Right renal cortex interstitium (tissue), 3 donors: Measurements from ENCODE around the gene PAXX. TPM values are rescaled to one million over a fixed set of nuclear protein-coding genes. Genes with fewer than 3 reads are reported as not detected.
"Not testable (repeated sequence)": the region's sequence is repeated elsewhere in the genome, so short reads cannot be mapped to it uniquely, and the experiment has no call there.

Experiments
- DNase-seq, 3 donors: peaks; one replicate each; pipeline ENCODE4 v3.0.0-alpha.2; 2013; ENCODE audit warnings: low read depth in 3 of 3, low spot score in 2 of 3
- polyA plus RNA-seq, 3 donors: library from polyadenylated mRNA; unstranded; fragments of 120-200 nt; gene quantifications; one replicate each; pipeline ENCODE4 v1.2.1, GENCODE V29; 2013; ENCODE audit not compliant: insufficient read length in 3 of 3

The PAXX gene
- polyA plus RNA-seq, 3 donors: 22.3 to 27.0 (median 24.4) TPM

DNA sequence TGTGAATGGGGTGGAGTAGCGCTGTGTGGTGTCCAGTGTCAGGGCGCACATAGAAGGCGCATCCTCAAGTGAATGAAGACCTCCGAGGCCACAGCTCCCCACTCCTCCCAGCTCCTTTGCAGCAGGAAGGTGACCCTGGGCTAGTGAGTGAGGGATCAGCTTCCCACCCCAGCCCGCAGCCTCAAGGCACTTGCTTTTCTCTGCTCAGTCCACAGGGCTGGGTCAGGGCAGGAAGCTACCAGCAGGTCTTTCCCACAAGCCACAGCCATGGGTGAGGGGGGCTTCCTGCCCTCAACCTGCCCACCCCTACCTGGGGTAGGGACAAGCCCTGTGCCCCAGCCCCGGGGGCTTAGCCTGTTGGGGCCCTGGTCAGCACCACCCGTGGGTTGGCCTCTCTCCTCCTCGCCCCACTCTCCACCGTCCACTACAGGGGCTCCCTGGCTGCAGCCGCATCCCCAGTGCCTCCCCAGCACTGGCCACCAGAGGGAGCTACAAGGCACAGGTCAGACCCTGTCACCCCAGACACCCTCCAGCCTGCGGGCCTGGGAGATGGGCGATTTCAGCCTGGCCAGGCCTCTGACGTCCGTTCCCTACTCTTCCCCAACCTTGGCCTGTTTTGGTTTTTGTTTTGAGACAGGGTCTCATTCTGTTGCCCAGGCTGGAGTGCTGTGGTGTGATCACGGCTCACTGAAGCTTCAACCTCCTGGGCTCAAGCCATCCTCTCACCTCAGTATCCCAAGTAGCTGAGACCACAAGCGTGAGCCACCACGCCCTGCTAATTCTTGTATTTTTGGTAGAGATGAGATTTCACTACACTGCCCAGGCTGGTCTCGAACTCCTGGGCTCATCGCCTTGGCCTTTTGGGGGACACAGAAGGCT, 37.1 kb downstream of the PAXX start:
- DNase-seq: no peak

DNA sequence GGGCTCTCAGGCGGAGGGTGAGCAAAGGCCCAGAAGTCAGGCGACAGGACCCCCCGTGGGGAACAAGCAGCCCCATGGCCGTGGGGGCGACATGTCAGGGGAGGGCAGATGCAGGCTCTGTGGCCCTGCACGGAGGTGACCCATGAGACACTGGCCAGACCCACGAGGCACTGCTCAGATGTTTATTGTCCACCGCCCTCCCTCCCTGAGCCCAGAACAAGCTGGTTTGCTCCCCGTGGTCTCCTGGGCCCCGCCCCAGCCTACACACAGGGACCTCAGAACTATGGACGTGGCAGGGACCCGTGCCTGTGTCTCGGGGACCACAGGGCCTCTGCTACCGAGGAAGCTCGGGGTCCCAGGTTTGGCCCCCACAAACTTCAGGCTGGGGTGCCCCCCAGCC, 37.8 kb downstream of the PAXX start:
- DNase-seq: no peak

DNA sequence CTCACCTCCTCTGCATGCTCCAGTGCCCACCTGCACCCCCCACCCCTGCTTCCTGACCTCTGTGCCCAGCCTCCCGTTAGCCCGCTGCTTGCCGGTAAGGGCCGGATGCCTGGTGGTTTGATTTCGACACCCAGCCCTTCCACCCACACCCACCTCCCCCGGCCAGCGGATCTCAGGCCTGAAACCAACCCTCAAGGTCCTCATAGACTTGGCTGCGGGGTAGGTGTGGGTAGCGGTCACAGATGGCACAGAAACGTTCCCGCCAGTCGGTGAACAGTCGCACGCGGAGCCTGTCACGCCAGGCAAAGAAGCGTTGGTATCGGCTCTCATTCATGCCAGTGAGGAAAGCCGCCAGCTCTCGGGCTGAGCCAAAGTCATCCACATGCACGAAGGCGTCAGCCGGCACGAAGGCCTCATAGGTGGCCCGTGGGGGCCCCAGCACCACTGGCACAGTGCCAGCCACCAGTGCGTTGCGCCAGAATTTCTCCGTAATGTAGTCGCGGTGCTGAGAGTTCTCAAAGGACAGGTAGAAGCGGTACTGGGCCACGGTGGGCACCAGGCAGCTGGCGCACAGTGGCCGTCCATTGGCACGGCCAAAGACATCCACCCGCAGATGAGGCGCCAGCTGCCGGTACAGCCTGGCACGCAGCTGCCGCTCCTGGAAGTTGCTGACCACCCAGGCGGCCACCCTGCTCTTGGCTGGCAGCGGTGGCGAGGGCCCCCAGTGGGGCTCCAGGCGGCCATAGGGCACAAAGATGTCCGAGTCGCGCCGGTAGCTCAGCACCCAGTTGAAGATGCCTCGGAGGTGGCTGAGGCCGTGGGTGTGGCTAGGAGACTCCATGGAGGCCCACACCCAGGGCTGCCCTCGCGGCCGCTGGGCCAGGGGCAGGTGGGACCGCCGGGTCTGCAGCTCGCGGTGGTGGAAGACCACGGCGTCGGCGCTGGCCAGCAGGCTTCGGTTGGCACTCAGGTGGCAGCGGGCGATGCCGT, 38.6 kb downstream of the PAXX start:
- no peak for DNase-seq

DNA sequence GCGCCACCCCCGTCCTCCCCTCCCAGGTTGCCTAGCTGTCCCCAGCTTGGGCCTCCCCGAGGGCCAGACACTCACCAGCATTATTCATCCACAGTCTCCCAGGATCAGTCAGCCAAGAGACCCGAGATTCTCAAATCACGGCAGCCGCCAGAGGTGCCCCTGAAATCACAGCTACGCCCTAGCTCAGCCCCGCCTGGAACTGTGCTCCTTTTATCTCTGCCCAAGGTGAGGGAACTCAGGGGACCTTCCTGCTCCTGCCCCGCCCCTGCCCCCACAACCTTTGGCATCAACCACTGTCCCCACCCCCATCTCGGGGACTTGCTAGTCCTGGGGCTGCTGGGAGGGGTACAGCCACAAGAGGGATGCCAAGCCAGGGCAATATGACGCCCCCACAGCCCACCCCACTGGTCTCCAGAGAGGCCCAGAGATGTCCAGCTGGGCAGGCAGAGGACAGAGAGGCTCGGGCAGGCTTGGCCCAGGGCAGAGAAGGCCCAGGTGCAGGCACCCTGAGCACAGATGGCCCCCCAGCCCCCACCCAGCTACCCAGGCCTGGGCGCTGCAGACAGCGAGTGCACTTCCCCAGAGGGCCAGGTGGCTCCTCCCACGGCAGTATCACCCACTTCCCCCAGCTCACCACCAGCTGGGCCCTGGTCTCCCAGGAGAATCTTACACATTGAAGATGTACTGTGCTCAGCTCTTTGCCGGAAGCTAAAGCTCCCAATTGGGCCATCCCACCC, 39.9 kb downstream of the PAXX start, which contains the start of gene FUT7:
Gene FUT7, minus strand, starts transcription at position 185 of the 737 bp plus-strand sequence. Its CDS starts 97 bp downstream, at position 88.
- no peak for DNase-seq

DNA sequence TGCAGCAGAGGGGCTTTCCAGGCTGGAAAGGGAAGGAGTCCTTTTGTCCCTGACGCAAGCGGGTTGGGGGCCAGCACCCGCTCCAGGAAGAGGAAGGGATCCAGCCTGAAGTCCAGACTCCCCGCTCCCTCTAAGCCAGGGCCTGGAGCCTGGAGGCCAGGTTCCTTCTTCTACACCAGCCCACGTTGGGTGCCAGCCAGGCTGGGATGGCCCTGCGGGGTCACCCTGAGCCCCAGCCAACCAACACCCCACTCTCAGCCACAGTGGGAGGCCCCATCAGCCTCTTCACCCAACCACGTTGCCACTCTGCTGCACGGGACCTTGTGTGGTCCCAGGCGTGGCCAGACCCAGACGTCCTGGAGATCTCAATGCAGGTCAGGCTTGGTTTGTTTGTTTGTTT, 40.6 kb downstream of the PAXX start:
- DNase-seq: no peak

DNA sequence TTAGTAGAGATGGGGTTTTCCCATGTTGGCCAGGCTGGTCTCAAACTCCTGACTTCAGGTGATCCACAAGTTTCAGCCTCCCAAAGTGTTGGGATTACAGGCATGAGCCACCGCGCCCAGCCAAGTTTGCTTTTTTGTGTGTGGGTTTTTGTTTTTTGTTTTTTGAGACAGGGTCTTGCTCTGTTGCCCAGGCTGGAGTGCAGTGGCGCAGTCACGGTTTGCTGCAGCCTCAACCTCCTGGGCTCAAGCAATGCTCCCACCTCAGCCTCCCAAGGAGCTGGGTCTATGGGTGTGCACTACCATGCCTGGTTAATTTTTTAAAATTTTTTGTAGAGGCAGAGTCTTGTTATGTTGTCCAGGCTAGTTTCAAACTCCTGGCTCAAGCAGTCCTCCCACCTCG, 41.3 kb downstream of the PAXX start:
- not testable (repeated sequence) for DNase-seq

DNA sequence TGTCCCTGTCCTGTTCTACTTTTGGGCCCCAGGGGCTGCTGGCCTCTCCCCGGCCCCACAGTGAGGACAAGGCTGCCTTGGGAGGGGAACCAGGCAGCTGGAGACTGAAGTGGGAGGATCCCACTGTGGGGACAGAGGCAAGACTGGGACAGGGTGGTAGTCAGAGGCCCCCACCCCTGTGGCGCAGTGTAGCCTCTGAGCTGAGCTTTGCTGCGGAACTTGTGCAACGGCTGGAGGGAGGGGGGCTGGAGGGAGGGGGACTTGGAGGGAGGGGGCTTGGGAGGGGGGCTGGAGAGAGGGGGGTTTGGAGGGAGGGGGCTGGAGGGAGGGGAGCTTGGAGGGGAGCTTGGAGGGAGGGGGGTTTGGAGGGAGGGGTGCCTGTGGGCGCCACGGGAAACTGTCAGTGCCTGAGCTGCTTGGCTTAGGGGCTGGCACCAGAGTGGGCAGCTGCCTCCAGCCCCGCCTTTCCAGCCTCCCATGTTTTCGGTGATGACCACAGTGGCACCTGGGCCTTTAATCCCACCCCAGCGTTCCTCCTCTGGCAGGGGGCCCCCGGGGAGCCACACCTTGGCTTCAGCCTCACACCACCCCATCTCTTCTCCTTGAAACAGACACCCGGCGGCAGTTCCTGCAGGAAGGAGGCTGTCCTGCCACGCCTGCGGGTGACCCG, 42.0 kb downstream of the PAXX start:
- no peak for DNase-seq

DNA sequence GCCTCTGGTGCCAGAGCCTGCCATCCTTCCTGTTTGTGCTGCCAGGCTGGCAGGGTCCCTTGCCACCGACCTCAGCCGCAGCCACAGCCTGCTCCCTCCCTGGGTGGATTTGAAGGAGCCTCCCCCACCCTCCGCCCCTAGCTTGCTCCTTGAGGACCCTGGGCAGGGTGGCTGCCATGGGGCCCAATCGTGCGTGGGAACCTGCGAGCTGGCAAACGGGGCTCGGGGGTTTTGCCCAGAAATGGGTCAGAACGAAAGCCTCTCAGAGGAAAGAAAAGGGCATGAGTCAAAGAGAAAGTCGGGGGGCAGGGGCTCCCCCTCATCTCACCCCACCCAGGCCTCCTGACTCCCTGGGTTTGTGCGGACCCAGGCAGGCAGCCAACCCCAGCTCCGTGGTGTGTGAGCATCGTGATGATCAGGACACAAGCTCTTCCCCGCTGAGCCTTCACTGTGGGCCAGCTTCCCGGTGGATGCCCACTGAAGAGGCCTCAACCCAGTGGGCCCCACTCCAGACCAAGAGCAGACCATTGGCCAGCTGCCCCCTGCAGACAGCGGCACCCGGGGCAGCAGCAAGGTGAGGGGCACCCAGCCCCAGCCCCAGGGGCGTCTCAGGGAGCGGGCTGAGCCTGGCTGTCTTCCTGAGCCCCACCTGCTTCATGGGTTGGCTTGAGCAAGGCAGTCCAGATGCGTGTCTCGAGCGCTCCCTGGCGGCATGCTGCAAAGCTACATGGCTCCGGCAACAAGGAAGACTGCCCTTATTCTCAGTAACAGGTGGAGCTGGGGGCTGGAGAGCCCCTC, 42.7 kb downstream of the PAXX start:
- no peak for DNase-seq

DNA sequence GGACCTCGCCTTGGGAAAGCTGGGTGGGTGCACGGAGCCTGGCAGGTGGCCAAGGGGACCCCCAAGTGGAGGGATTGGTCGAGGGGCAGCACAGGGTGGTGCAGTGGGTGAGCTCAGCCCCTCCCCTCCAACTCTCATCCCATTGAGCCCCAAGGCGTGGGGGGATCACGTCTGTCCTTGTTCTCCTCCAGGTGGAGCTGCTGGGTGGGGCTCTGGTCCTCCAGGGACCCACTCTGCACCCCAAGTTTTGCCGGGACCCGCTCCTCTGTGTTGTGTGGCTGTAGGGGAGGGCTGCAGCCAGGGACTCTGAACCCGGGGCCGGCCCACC, 43.2 kb downstream of the PAXX start:
- no peak for DNase-seq

DNA sequence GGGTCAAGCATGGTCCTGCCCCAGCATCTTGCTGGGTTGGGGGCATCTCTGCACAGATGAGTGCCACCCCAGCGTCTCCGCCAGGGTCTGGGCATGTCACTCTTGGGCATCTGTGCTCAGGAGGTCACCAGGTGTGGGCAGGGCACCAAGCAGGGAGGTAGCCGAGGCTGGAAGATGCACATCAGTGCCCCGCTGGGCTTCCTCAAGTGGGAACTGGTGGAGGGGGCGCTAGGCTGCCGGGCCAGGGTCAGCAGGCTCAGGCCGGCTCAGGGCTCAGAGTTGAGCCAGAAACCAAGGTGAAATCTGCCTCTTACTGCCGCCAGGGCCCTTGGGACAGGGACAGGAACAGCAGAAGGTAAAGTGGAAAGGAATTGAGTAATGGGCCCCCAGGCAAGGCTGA, 43.7 kb downstream of the PAXX start:
- DNase-seq: no peak

DNA sequence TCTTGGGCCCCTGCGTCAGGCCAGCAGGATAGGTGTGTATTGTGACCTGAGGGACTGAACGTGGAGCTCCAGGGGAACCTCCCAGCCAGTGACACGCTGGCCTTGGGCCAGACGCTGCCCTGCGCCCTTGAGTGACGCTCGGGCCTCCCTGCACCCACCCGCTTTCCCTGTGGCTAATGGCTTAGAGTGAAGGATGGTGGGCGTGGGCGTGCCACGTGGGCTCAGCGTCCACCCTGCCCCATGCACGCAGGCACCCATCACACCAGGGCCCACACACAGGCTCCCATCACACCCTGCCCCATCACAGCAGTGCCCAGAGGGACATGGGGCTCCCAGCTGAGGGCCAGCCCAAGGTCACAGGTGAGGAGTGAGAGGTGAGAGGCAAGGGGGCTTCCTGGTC, 44.8 kb downstream of the PAXX start:
- DNase-seq: no peak

DNA sequence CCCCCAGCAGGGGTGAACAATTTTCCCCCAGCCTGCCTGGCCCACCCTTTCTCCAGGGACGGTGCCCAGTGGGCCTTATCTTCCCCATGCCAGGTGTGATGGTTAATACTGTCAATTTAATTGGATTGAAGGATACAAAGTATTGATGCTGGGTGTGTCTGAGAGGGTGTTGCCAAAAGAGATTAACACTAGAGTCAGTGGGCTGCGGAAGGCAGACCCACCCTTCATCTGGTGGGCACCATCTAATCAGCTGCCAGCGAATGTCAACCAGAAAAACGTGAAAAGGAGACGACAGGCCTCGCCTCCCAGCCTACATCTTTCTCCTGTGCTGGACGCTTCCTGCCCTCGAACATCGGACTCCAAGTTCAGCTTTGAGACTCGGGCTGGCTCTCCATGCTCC, 45.3 kb downstream of the PAXX start:
- no peak for DNase-seq

DNA sequence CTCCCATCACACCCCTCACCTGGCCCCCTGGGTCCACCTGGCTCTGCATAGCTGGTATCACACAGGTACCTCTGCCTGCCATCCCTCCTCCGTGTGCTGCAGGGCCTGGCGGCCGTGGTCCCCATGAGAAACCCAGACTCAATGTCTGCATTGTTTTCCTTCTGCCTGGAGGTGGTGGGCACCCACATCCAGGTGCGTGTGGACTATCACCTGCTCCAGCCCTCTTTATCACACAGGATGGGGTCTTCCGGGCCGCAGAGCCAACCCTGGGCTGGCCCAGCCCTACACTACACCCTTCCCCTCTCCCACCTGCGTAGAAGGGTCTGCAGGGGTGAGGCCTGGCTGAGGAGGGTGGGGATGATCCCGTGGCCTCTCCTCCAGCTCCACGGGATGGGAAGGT, 46.7 kb downstream of the PAXX start:
- no peak for DNase-seq

DNA sequence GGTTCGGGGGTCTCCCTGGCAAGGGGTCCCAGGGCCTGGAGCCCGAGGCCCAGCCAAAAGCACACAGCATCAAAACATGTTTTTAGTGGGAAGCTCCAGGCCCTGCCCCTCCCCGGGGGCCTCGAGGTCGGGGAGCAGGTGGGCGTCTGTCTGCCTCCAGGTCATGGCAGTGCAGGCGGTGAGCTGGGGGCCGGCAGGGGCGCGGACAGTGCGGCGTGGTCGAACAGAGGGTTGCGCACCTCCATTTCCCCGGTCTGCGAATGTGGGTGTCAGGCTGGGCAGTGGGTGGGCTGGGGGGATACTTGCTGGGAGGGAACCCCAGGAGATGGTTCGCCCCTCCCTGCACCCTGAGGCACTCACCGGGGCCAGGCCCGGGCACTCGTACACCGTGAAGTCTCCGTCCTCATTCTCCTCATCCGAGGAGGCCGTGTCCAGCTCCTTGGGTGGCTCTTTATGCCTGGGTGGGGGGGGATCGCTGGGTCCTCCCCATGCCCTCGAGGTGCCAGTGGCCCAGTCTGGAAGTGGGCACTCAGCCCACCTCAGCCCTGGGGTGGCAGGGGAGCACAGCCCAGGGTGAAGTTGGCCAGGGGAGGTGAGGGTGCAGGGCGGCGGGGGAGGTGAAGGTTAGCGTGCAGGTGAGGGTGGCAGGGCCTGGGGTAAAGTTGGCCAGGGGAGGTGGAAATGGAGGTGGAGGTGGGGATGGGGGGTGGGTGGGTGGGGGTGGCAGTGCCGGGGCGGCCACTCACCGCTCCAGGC, 47.6 kb downstream of the PAXX start:
- DNase-seq: no peak

DNA sequence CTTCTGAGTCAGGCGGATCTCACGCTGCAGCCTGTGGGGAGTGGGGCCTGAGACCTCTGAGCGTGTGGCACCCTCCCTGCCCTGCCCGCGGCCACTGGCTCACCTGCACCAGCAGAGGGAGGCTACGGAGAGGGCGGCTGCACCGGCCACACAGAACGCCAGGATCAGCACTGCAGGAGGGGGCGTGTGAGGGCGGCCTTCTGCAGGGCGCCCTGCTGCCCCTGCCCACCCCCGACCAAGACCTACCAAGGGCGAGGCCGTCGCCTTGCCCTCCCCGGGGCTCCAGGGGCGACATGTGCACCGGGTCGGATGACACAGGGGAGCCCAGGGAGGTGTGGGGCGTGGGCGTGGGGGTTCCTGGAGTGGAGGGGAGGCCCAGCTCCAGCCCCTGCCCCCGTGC, 48.3 kb downstream of the PAXX start:
- no peak for DNase-seq

DNA sequence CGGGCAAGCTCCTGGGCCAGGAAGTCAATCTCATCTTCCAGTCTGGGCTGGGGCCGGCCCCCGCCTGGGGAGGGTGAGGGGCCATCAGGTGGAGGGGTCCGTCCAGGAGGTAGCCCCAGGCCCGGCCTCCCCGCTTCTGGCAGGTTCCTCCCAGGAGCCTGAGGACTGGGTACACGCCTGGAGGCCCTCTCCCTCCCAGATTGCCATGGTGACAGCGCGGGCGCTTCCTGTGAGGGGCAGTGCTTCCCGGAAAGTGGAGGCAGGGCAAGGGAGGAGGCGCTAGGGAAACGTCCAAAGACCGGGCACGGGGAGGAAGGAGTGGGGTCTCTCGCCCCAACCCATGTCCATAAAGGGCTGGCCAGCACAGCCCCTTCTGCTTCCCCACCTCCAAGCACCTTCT, 48.9 kb downstream of the PAXX start:
- no peak for DNase-seq

DNA sequence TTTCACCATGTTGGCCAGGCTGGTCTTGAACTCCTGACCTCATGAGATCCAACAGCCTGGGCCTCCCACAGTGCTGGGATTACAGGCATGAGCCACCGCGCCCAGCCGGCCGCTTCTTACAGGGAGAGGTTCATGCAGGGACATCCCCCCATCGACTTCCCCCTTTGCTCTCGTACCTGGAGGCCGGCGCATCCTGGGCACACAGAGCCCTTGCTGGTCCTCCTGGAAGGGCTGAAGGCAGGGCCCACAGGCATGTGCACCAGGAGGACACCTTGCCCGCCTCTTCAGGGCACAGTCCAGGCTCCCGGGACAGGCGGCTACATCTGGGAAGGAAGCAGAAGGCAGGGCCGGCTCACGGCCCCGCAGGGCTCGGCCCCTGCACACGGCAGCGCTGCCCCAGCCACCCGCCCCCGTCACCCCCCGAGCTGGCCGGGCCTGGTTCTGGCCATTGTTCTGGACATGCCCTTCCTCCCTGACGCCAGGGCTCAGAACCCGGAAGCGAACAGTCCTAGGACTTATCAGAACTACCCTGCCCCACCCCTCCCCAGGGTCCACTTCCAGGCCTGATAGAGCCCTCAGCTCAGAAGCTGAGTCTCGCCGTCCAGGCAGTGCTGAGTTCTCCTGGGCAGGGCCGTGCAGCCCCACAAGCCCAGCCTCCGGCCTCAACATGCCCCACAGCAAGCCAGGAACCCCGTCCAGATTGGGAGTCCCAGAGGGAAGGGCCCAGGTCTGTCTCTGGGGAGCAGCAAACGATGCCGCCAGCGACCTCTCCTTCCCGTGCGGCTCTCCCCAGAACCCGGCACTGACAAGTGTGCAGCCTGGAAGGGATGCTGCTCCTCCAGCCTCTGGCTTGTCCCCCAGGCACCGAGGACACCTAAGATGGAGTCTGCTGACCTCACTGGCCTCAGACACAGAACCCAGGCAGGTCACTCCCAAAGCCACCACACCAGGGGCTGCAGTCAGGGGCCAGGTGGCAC, 50.8 kb downstream of the PAXX start:
- no peak for DNase-seq
